Stimulated activated memory B cell treated with anti-CD40 and anti-IgM and Interleukin-4, amounts not matched to agents 10 μg/mL and 1 μg/mL and 100 μg/mL, for 72 hours (primary cell): ENCODE data around the gene IL17REL.

ENCODE experiments used
- ATAC-seq: fragments of 150-1000 bp; cut with Tn5 transposase; 2 replicates; pipeline ENCODE4 v1.10.0; 2021
- H3K27ac Mint-ChIP-seq: one replicate; pipeline ENCODE4 v1.8.0; 2022; ENCODE audit warnings: mild to moderate bottlenecking, mixed read lengths
- H3K27me3 Mint-ChIP-seq: one replicate; pipeline ENCODE4 v1.8.0; 2022; ENCODE audit warnings: mixed read lengths
- H3K36me3 Mint-ChIP-seq: one replicate; pipeline ENCODE4 v1.8.0; 2022; ENCODE audit warnings: mixed read lengths
- H3K4me1 Mint-ChIP-seq: one replicate; pipeline ENCODE4 v1.8.0; 2022; ENCODE audit warnings: mixed read lengths
- H3K4me3 Mint-ChIP-seq: one replicate; pipeline ENCODE4 v1.8.0; 2022; ENCODE audit warnings: mild to moderate bottlenecking, moderate library complexity, mixed read lengths
- H3K9me3 Mint-ChIP-seq: one replicate; pipeline ENCODE4 v1.8.0; 2022; ENCODE audit warnings: mixed read lengths

IL17REL gene

GRCh38 chr22:50012211-50013181 is at the start of gene IL17REL:
TSS of gene IL17REL (minus strand) at chr22:50012765. CDS start at chr22:50012646, 119 bp downstream.
- no peak for ATAC-seq
- peaks cover 52% of the 10 kb centered on the region for H3K4me1 Mint-ChIP-seq
- peak within 1 kb of the TSS; percentile 84 for H3K4me3 Mint-ChIP-seq

GRCh38 chr22:50061824-50062355 is 49.3 kb upstream of the IL17REL start:
- H3K9me3 Mint-ChIP-seq: no peaks in the 10 kb centered on the region
- no peak overlapping the region for H3K4me3 Mint-ChIP-seq
- ATAC-seq: no peak
- no peaks in the 10 kb centered on the region for H3K36me3 Mint-ChIP-seq
- peaks cover 80% of the 10 kb centered on the region for H3K27me3 Mint-ChIP-seq
- peaks cover 11% of the 10 kb centered on the region for H3K4me1 Mint-ChIP-seq
- H3K27ac Mint-ChIP-seq: no peak overlapping the region

More at GRCh38 chr22:50012211-50013181, at the start of gene IL17REL:
- Mint-ChIP-seq H3K9me3 (no peaks in the 10 kb centered on the region), H3K36me3 (no peaks in the 10 kb centered on the region), H3K27me3 (peaks cover 15% of the 10 kb centered on the region), H3K27ac (peak within 1 kb of the TSS; percentile 77)

- H3K4me3 Mint-ChIP-seq: no peak overlapping the region
- H3K27ac Mint-ChIP-seq: no peak overlapping the region
- H3K27me3 Mint-ChIP-seq: peaks cover 85% of the 10 kb centered on the region
- H3K4me1 Mint-ChIP-seq: peaks cover 17% of the 10 kb centered on the region
- no peaks in the 10 kb centered on the region for H3K9me3 Mint-ChIP-seq
- no peak for ATAC-seq
- H3K36me3 Mint-ChIP-seq: no peaks in the 10 kb centered on the region
Observed at GRCh38 chr22:50061141-50061823, 48.7 kb upstream of the IL17REL start.

- Mint-ChIP-seq H3K9me3 (no peaks in the 10 kb centered on the region), H3K27ac (no peak overlapping the region), H3K4me3 (no peak overlapping the region), H3K4me1 (peaks cover 23% of the 10 kb centered on the region), H3K27me3 (peaks cover 88% of the 10 kb centered on the region), H3K36me3 (no peaks in the 10 kb centered on the region)
- ATAC-seq: no peak
Observed at GRCh38 chr22:50060441-50061140, 48.0 kb upstream of the IL17REL start.

GRCh38 chr22:50059881-50060262 is 47.3 kb upstream of the IL17REL start:
- H3K4me3 Mint-ChIP-seq: no peak overlapping the region
- no peaks in the 10 kb centered on the region for H3K36me3 Mint-ChIP-seq
- ATAC-seq: no peak
- no peaks in the 10 kb centered on the region for H3K9me3 Mint-ChIP-seq
- peaks cover 30% of the 10 kb centered on the region for H3K4me1 Mint-ChIP-seq
- peaks cover 89% of the 10 kb centered on the region for H3K27me3 Mint-ChIP-seq
- H3K27ac Mint-ChIP-seq: no peak overlapping the region

- Mint-ChIP-seq H3K36me3 (no peaks in the 10 kb centered on the region), H3K4me3 (no peak overlapping the region), H3K27ac (no peak overlapping the region), H3K9me3 (no peaks in the 10 kb centered on the region), H3K4me1 (peaks cover 32% of the 10 kb centered on the region), H3K27me3 (peaks cover 89% of the 10 kb centered on the region)
- no peak for ATAC-seq
Observed at GRCh38 chr22:50058906-50059880, 46.6 kb upstream of the IL17REL start.

GRCh38 chr22:50058061-50058905 is 45.7 kb upstream of the IL17REL start, which contains the start of gene TTLL8:
TSS of gene TTLL8 (minus strand) at chr22:50058298.
- Mint-ChIP-seq H3K36me3 (no peaks in the 10 kb centered on the region), H3K4me3 (no peak within 1 kb of the TSS), H3K4me1 (peaks cover 39% of the 10 kb centered on the region)

GRCh38 chr22:50057278-50058060 is 44.9 kb upstream of the IL17REL start:
- Mint-ChIP-seq H3K4me1 (peaks cover 39% of the 10 kb centered on the region), H3K27ac (no peak overlapping the region), H3K36me3 (no peaks in the 10 kb centered on the region), H3K4me3 (no peak overlapping the region), H3K9me3 (peaks cover 4% of the 10 kb centered on the region), H3K27me3 (peaks cover 92% of the 10 kb centered on the region)
- no peak for ATAC-seq

More at GRCh38 chr22:50058061-50058905, 45.7 kb upstream of the IL17REL start, which contains the start of gene TTLL8:
- ATAC-seq: peak; percentile 52
- Mint-ChIP-seq H3K9me3 (peaks cover 4% of the 10 kb centered on the region), H3K27me3 (peaks cover 92% of the 10 kb centered on the region), H3K27ac (no peak within 1 kb of the TSS)

GRCh38 chr22:50056214-50056972 is 43.8 kb upstream of the IL17REL start:
- peak overlapping the region; percentile 14 for H3K4me3 Mint-ChIP-seq
- peaks cover 39% of the 10 kb centered on the region for H3K4me1 Mint-ChIP-seq
- no peaks in the 10 kb centered on the region for H3K36me3 Mint-ChIP-seq
- no peak overlapping the region for H3K27ac Mint-ChIP-seq
- H3K9me3 Mint-ChIP-seq: peaks cover 4% of the 10 kb centered on the region
- H3K27me3 Mint-ChIP-seq: peaks cover 94% of the 10 kb centered on the region
- ATAC-seq: peak; percentile 36

GRCh38 chr22:50053861-50054260 is 41.3 kb upstream of the IL17REL start:
- Mint-ChIP-seq H3K4me1 (peaks cover 39% of the 10 kb centered on the region), H3K4me3 (no peak overlapping the region), H3K27me3 (peaks cover 92% of the 10 kb centered on the region), H3K9me3 (peaks cover 4% of the 10 kb centered on the region), H3K27ac (no peak overlapping the region), H3K36me3 (no peaks in the 10 kb centered on the region)
- ATAC-seq: no peak

GRCh38 chr22:50051930-50052329 is 39.4 kb upstream of the IL17REL start:
- no peaks in the 10 kb centered on the region for H3K36me3 Mint-ChIP-seq
- H3K9me3 Mint-ChIP-seq: peaks cover 4% of the 10 kb centered on the region
- H3K4me1 Mint-ChIP-seq: peaks cover 29% of the 10 kb centered on the region

More at GRCh38 chr22:50051930-50052329, 39.4 kb upstream of the IL17REL start:
- Mint-ChIP-seq H3K27me3 (peaks cover 79% of the 10 kb centered on the region), H3K27ac (no peak overlapping the region), H3K4me3 (no peak overlapping the region)
- ATAC-seq: no peak
